NCI-H345 treated with DMSO at 0.1 percent for 48 hours (cell line): ENCODE results near the gene GSTO2.

Experiments used
- DNase-seq: peaks from one replicate; lab custom pipeline; 2025; ENCODE audit not compliant: unreplicated experiment; lab: John Stamatoyannopoulos, UW

GSTO2 gene

GRCh38 chr10:104253606-104254410, 15.2 kb upstream of the GSTO2 start:
- DNase-seq, result no peak

GRCh38 chr10:104254493-104255310, 14.3 kb upstream of the GSTO2 start, which contains the start of gene GSTO1:
Gene GSTO1, plus strand, starts transcription at chr10:104254892. Its CDS starts 37 bp downstream, at chr10:104254929.
- DNase-seq, result no peak

- DNase-seq, result no peak
Measured at GRCh38 chr10:104255311-104255981, 13.5 kb upstream of the GSTO2 start.

GRCh38 chr10:104256335-104256961, 12.5 kb upstream of the GSTO2 start:
- DNase-seq, result no peak

GRCh38 chr10:104257235-104257634, 11.7 kb upstream of the GSTO2 start:
- no peak for DNase-seq

- DNase-seq, result no peak
Measured at GRCh38 chr10:104258209-104258608, 10.8 kb upstream of the GSTO2 start.

- DNase-seq, result no peak
Measured at GRCh38 chr10:104259456-104259855, 9.5 kb upstream of the GSTO2 start.

GRCh38 chr10:104259999-104260774, 8.8 kb upstream of the GSTO2 start:
- no peak for DNase-seq

- no peak for DNase-seq
Measured at GRCh38 chr10:104260775-104261115, 8.2 kb upstream of the GSTO2 start.

GRCh38 chr10:104262055-104262454, 6.9 kb upstream of the GSTO2 start:
- DNase-seq, result no peak

GRCh38 chr10:104264783-104265182, 4.2 kb upstream of the GSTO2 start:
- DNase-seq, result no peak

- DNase-seq, result no peak
Measured at GRCh38 chr10:104267721-104268404, 1.1 kb upstream of the GSTO2 start.

GRCh38 chr10:104268405-104268712, 625 bp upstream of the GSTO2 start:
- no peak for DNase-seq

- DNase-seq, result no peak
Measured at GRCh38 chr10:104273286-104273685, 4.3 kb downstream of the GSTO2 start.

GRCh38 chr10:104273899-104274575, 5.1 kb downstream of the GSTO2 start:
- DNase-seq, result no peak

- no peak for DNase-seq
Measured at GRCh38 chr10:104274762-104275721, 6.1 kb downstream of the GSTO2 start.

GRCh38 chr10:104276192-104276591, 7.2 kb downstream of the GSTO2 start:
- no peak for DNase-seq

- DNase-seq, result peak; percentile 37
Measured at GRCh38 chr10:104277785-104278184, 8.8 kb downstream of the GSTO2 start.
